Measurements from ENCODE around the gene COL6A2. TPM values are rescaled to one million over a fixed set of nuclear protein-coding genes. Genes with fewer than 3 reads are reported as not detected.

Gene COL6A2
- total RNA-seq, 1 donor from 2014 or later, result 120 TPM

DNA sequence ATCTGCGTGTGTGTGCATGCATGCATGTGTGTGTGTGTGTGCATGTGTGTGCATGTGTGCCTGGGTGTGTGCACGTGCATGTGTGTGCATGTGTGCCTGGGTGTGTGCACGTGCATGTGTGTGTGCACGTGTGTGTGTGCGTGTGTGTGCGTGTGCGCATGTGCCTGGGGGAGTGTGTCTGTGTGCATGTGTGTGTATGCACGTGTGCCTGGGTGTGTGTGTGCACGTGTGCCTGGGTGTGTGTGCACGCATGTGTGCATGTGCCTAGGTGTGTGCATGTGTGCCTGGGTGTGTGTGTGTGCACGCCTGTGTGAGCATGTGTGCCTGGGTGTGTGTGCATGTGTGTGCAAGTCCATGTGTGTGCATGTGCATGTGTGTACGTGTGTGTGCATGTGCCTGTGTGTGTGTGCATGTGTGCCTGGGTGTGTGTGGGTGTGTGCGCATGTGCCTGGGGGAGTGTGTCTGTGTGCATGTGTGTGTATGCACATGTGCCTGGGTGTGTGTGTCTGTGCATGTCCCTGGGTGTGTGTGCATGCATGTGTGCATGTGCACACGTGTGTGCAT, 29.3 kb upstream of the COL6A2 start:
- peaks cover 29% of the 10 kb centered on the region for H3K4me1 ChIP-seq (ENCODE audit: insufficient read depth, low read length)
- no peaks in the 10 kb centered on the region for H3K36me3 Mint-ChIP-seq (ENCODE audit: low read depth, unreplicated experiment)
- H3K9ac ChIP-seq (ENCODE audit: low read length), result no peak overlapping the region
- no peak overlapping the region for H2AFZ ChIP-seq (ENCODE audit: low read depth, low read length)
- H3K4me3 Mint-ChIP-seq (ENCODE audit: unreplicated experiment), result no peak overlapping the region
- no peaks in the 10 kb centered on the region for H3K9me3 ChIP-seq (ENCODE audit: insufficient read depth, low read depth, low read length)
- no peak for DNase-seq (ENCODE audit: low read depth)
- no peak overlapping the region for H3K27ac Mint-ChIP-seq (ENCODE audit: unreplicated experiment)
- H3K36me3 ChIP-seq (ENCODE audit: insufficient read depth, low read length), result no peaks in the 10 kb centered on the region
- H3K27me3 ChIP-seq (ENCODE audit: insufficient read depth, low read length), result no peaks in the 10 kb centered on the region
- peaks cover 25% of the 10 kb centered on the region for H3K27me3 Mint-ChIP-seq (ENCODE audit: low read depth, unreplicated experiment)
- TF ChIP-seq EZH2 (IDR thresholded peaks at IDR 0.05; ENCODE audit: insufficient read depth, low read length), result no peak
- TF ChIP-seq, protein P1, sequence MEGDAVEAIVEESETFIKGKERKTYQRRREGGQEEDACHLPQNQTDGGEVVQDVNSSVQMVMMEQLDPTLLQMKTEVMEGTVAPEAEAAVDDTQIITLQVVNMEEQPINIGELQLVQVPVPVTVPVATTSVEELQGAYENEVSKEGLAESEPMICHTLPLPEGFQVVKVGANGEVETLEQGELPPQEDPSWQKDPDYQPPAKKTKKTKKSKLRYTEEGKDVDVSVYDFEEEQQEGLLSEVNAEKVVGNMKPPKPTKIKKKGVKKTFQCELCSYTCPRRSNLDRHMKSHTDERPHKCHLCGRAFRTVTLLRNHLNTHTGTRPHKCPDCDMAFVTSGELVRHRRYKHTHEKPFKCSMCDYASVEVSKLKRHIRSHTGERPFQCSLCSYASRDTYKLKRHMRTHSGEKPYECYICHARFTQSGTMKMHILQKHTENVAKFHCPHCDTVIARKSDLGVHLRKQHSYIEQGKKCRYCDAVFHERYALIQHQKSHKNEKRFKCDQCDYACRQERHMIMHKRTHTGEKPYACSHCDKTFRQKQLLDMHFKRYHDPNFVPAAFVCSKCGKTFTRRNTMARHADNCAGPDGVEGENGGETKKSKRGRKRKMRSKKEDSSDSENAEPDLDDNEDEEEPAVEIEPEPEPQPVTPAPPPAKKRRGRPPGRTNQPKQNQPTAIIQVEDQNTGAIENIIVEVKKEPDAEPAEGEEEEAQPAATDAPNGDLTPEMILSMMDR (IDR thresholded peaks at IDR 0.05; ENCODE audit: insufficient read depth, low read depth, low read length), result no peak
- no peak overlapping the region for H3K4me3 ChIP-seq (ENCODE audit: insufficient read depth, low read depth, low read length)
- H3K4me2 ChIP-seq (ENCODE audit: low read length), result no peak overlapping the region
- peaks cover 5% of the 10 kb centered on the region for H3K4me1 Mint-ChIP-seq (ENCODE audit: low read depth, unreplicated experiment)
- H4K20me1 ChIP-seq (ENCODE audit: insufficient read depth, low read length), result no peaks in the 10 kb centered on the region
- no peak overlapping the region for H3K27ac ChIP-seq (ENCODE audit: low read depth, low read length)
- no peaks in the 10 kb centered on the region for H3K79me2 ChIP-seq (ENCODE audit: insufficient read depth, low read length)
- peaks cover 2% of the 10 kb centered on the region for H3K9me3 Mint-ChIP-seq (ENCODE audit: unreplicated experiment)
- peak; percentile 29 for FAIRE-seq

DNA sequence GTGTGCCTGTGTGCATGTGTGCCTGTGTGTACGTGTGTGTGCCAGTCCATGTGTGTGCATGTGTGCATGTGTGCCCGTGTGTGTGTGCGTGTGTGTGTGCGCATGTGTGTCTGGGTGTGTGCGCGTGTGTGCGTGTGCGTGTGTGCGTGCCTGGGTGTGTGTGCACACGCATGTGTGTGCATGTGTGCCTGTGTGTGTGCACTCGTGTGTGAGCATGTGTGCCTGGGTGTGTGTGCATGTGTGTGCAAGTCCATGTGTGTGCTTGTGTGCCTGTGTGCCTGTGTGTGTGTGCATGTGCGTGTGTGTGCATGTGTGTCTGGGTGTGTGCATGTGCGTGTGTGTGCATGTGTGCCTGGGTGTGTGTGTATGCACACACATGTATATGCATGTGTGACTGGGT, 28.7 kb upstream of the COL6A2 start:
- Histone ChIP-seq H3K4me3 (ENCODE audit: insufficient read depth, low read depth, low read length) (no peak overlapping the region), H3K9me3 (ENCODE audit: insufficient read depth, low read depth, low read length) (no peaks in the 10 kb centered on the region), H3K36me3 (ENCODE audit: insufficient read depth, low read length) (no peaks in the 10 kb centered on the region), H3K4me2 (ENCODE audit: low read length) (no peak overlapping the region), H3K9ac (ENCODE audit: low read length) (no peak overlapping the region), H2AFZ (ENCODE audit: low read depth, low read length) (no peak overlapping the region), H4K20me1 (ENCODE audit: insufficient read depth, low read length) (no peaks in the 10 kb centered on the region), H3K79me2 (ENCODE audit: insufficient read depth, low read length) (no peaks in the 10 kb centered on the region), H3K4me1 (ENCODE audit: insufficient read depth, low read length) (peaks cover 29% of the 10 kb centered on the region), H3K27ac (ENCODE audit: low read depth, low read length) (no peak overlapping the region), H3K27me3 (ENCODE audit: insufficient read depth, low read length) (no peaks in the 10 kb centered on the region)
- Mint-ChIP-seq H3K4me1 (ENCODE audit: low read depth, unreplicated experiment) (peaks cover 5% of the 10 kb centered on the region), H3K9me3 (ENCODE audit: unreplicated experiment) (peaks cover 2% of the 10 kb centered on the region), H3K4me3 (ENCODE audit: unreplicated experiment) (no peak overlapping the region), H3K36me3 (ENCODE audit: low read depth, unreplicated experiment) (no peaks in the 10 kb centered on the region), H3K27me3 (ENCODE audit: low read depth, unreplicated experiment) (peaks cover 25% of the 10 kb centered on the region), H3K27ac (ENCODE audit: unreplicated experiment) (no peak overlapping the region)
- TF ChIP-seq, protein P1 (IDR thresholded peaks at IDR 0.05; ENCODE audit: insufficient read depth, low read depth, low read length), result no peak
- no peak for TF ChIP-seq EZH2 (IDR thresholded peaks at IDR 0.05; ENCODE audit: insufficient read depth, low read length)
- no peak for DNase-seq (ENCODE audit: low read depth)
- FAIRE-seq, result no peak

DNA sequence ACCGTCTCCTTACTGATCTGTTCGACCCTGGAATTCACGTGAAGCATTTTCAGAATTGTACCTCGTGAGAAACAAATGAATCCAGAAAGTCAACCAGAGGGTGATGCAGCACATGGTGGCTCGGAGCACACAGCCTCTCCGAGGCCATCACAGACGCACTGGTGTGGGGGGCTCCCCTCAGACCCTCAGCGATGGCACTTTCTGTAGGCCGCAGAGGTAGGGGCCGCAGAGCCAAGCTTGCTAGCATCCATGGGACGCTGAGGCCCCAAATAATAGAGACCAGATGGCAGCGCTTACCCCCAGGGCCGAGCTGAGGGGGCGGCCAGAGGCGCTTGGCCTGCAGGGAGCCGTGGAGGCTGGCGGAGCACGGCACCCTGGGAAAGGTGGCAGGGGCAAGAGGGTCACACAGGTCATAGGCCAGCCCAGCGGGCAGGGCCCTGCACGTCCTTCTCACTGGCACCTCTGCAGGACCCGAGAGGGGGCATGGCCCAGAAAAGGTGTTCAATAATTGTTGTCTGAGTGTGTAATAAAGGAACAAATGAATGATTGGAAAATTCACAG, 28.1 kb upstream of the COL6A2 start:
- no peak overlapping the region for H3K4me3 Mint-ChIP-seq (ENCODE audit: unreplicated experiment)
- Histone ChIP-seq H3K4me1 (ENCODE audit: insufficient read depth, low read length) (peaks cover 28% of the 10 kb centered on the region), H3K4me2 (ENCODE audit: low read length) (no peak overlapping the region), H3K36me3 (ENCODE audit: insufficient read depth, low read length) (no peaks in the 10 kb centered on the region), H3K9ac (ENCODE audit: low read length) (no peak overlapping the region), H3K4me3 (ENCODE audit: insufficient read depth, low read depth, low read length) (no peak overlapping the region), H3K27me3 (ENCODE audit: insufficient read depth, low read length) (no peaks in the 10 kb centered on the region), H4K20me1 (ENCODE audit: insufficient read depth, low read length) (no peaks in the 10 kb centered on the region), H3K9me3 (ENCODE audit: insufficient read depth, low read depth, low read length) (no peaks in the 10 kb centered on the region), H3K27ac (ENCODE audit: low read depth, low read length) (no peak overlapping the region), H2AFZ (ENCODE audit: low read depth, low read length) (no peak overlapping the region), H3K79me2 (ENCODE audit: insufficient read depth, low read length) (no peaks in the 10 kb centered on the region)
- DNase-seq (ENCODE audit: low read depth), result no peak
- TF ChIP-seq EZH2 (IDR thresholded peaks at IDR 0.05; ENCODE audit: insufficient read depth, low read length), result no peak
- TF ChIP-seq, protein P1 (IDR thresholded peaks at IDR 0.05; ENCODE audit: insufficient read depth, low read depth, low read length), result no peak
- H3K27ac Mint-ChIP-seq (ENCODE audit: unreplicated experiment), result no peak overlapping the region
- peaks cover 21% of the 10 kb centered on the region for H3K27me3 Mint-ChIP-seq (ENCODE audit: low read depth, unreplicated experiment)
- peaks cover 2% of the 10 kb centered on the region for H3K9me3 Mint-ChIP-seq (ENCODE audit: unreplicated experiment)
- peaks cover 5% of the 10 kb centered on the region for H3K4me1 Mint-ChIP-seq (ENCODE audit: low read depth, unreplicated experiment)
- H3K36me3 Mint-ChIP-seq (ENCODE audit: low read depth, unreplicated experiment), result no peaks in the 10 kb centered on the region
- no peak for FAIRE-seq

All from astrocyte (in vitro differentiated cells and primary cell).